ENCODE measurements around the gene COL4A6.

Gene COL4A6

GRCh38 chrX:108270739-108271396, 167.4 kb downstream of the COL4A6 start:
- Histone ChIP-seq H3K79me2 (ENCODE audit: low read length) (no peaks in the 10 kb centered on the region), H3K9ac (ENCODE audit: low read length) (no peak overlapping the region), H3K4me3 (ENCODE audit: low read length) (no peak overlapping the region), H3K4me2 (ENCODE audit: low read depth, low read length) (no peak overlapping the region), H4K20me1 (ENCODE audit: insufficient read depth, low read length) (no peaks in the 10 kb centered on the region), H3K27me3 (replicated peaks; ENCODE audit: insufficient read depth, low read length) (no peaks in the 10 kb centered on the region), H3K9me3 (replicated peaks; ENCODE audit: insufficient read depth, low read length) (no peaks in the 10 kb centered on the region), H2AFZ (ENCODE audit: low read length) (no peak overlapping the region), H3K9me2 (replicated peaks; ENCODE audit: insufficient read depth, low read length) (no peaks in the 10 kb centered on the region), H3K4me1 (ENCODE audit: low read length) (no peaks in the 10 kb centered on the region), H3K36me3 (replicated peaks; ENCODE audit: insufficient read depth, low read length) (no peaks in the 10 kb centered on the region), H3K27ac (ENCODE audit: low read length) (no peak overlapping the region), H3F3A (ENCODE audit: insufficient read depth, low read length) (no peaks in the 10 kb centered on the region)
- TF ChIP-seq CTCF (IDR thresholded peaks at IDR 0.05; ENCODE audit: low read length) (no peak), EZH2phosphoT487 (IDR thresholded peaks at IDR 0.05; ENCODE audit: low read length) (no peak), EZH2 (optimal IDR thresholded peaks at IDR 0.05; ENCODE audit: low read depth, low read length) (no peak)
- DNase-seq, result no peak

- Histone ChIP-seq H3K36me3 (replicated peaks; ENCODE audit: insufficient read depth, low read length) (no peaks in the 10 kb centered on the region), H3K79me2 (ENCODE audit: low read length) (no peaks in the 10 kb centered on the region), H3K9ac (ENCODE audit: low read length) (no peak overlapping the region), H3K27ac (ENCODE audit: low read length) (no peak overlapping the region), H3K4me2 (ENCODE audit: low read depth, low read length) (no peak overlapping the region), H3K9me2 (replicated peaks; ENCODE audit: insufficient read depth, low read length) (no peaks in the 10 kb centered on the region), H3K9me3 (replicated peaks; ENCODE audit: insufficient read depth, low read length) (no peaks in the 10 kb centered on the region), H4K20me1 (ENCODE audit: insufficient read depth, low read length) (no peaks in the 10 kb centered on the region), H3K4me1 (ENCODE audit: low read length) (no peaks in the 10 kb centered on the region), H3F3A (ENCODE audit: insufficient read depth, low read length) (no peaks in the 10 kb centered on the region), H3K4me3 (ENCODE audit: low read length) (no peak overlapping the region), H2AFZ (ENCODE audit: low read length) (no peak overlapping the region), H3K27me3 (replicated peaks; ENCODE audit: insufficient read depth, low read length) (no peaks in the 10 kb centered on the region)
- no peak for DNase-seq
- TF ChIP-seq EZH2 (optimal IDR thresholded peaks at IDR 0.05; ENCODE audit: low read depth, low read length), result no peak
- no peak for TF ChIP-seq CTCF (IDR thresholded peaks at IDR 0.05; ENCODE audit: low read length)
- no peak for TF ChIP-seq EZH2phosphoT487 (IDR thresholded peaks at IDR 0.05; ENCODE audit: low read length)
Measured at GRCh38 chrX:108270280-108270679, 167.9 kb downstream of the COL4A6 start.

GRCh38 chrX:108268434-108269080, 169.7 kb downstream of the COL4A6 start:
- TF ChIP-seq CTCF (IDR thresholded peaks at IDR 0.05; ENCODE audit: low read length) (no peak), EZH2phosphoT487 (IDR thresholded peaks at IDR 0.05; ENCODE audit: low read length) (no peak), EZH2 (optimal IDR thresholded peaks at IDR 0.05; ENCODE audit: low read depth, low read length) (no peak)
- H3F3A ChIP-seq (ENCODE audit: insufficient read depth, low read length), result no peaks in the 10 kb centered on the region
- no peak for DNase-seq
- no peak overlapping the region for H3K9ac ChIP-seq (ENCODE audit: low read length)
- H3K9me3 ChIP-seq (replicated peaks; ENCODE audit: insufficient read depth, low read length), result no peaks in the 10 kb centered on the region
- no peak overlapping the region for H2AFZ ChIP-seq (ENCODE audit: low read length)
- H3K27me3 ChIP-seq (replicated peaks; ENCODE audit: insufficient read depth, low read length), result no peaks in the 10 kb centered on the region
- H3K4me2 ChIP-seq (ENCODE audit: low read depth, low read length), result no peak overlapping the region
- H3K4me1 ChIP-seq (ENCODE audit: low read length), result no peaks in the 10 kb centered on the region
- no peaks in the 10 kb centered on the region for H3K79me2 ChIP-seq (ENCODE audit: low read length)
- no peak overlapping the region for H3K27ac ChIP-seq (ENCODE audit: low read length)
- H3K36me3 ChIP-seq (replicated peaks; ENCODE audit: insufficient read depth, low read length), result no peaks in the 10 kb centered on the region
- no peak overlapping the region for H3K4me3 ChIP-seq (ENCODE audit: low read length)
- H4K20me1 ChIP-seq (ENCODE audit: insufficient read depth, low read length), result no peaks in the 10 kb centered on the region
- no peaks in the 10 kb centered on the region for H3K9me2 ChIP-seq (replicated peaks; ENCODE audit: insufficient read depth, low read length)
